ENCODE results near the gene PDZD2.

The PDZD2 gene

DNA sequence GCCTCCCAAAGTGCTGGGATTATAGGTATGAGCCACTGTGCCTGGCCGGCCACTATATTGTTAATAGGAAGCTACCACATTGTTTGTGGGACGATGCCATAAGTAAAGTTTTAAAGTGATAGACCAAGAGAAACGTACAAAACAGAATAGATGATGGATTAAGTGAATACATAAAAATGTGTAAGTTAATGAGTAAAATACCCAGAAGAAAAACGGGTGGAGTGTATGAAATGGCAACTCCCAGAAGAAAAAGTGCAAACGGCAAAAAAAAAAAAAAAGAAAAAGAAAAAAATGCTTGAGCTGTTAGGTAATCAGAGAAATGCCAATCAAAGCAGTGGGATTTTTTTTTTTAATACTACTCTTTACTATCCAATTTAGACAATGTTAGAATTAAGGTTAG is 246.0 kb downstream of the PDZD2 start:
- DNase-seq (ENCODE audit: low read depth): no peak

DNA sequence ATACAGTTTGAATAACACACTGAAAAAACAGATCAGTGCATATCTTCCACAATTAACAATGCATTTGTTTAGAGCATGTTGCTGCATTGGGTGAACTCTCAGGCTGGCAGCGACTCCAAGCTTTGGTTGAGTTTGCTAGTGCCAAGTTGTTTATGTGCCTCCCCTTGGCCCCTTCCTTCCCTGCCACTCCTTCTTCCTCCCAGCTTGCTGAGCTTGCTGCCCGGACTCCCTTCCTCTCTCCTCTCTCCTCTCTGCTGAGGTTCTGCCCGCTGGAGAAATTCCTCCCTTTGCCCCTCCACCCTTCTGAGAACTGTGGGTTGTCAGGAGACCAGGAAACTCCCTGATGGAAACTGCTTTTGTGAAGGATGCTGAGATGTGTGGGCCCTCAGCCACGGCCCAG is 247.3 kb downstream of the PDZD2 start:
- no peak for DNase-seq (ENCODE audit: low read depth)

DNA sequence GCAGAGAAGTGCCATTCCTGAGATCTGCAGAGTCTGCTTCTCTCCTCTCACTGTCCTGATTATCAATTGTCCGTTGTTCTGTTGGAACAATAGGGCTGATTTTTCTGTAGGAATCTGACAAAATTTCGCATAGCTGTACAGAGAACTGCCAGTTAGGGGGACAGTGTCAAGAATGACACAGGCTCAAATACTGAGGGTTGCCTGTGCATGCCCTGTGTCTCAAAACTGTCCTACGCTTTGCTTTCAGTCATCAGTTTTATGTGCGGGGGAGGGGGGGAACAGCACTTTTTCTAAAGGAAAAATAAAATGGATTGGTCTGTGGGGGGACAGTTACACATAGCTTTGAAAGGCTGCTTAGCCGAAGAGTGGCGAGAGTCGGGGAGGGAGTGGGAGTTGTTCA is 248.6 kb downstream of the PDZD2 start:
- DNase-seq (ENCODE audit: low read depth): no peak

DNA sequence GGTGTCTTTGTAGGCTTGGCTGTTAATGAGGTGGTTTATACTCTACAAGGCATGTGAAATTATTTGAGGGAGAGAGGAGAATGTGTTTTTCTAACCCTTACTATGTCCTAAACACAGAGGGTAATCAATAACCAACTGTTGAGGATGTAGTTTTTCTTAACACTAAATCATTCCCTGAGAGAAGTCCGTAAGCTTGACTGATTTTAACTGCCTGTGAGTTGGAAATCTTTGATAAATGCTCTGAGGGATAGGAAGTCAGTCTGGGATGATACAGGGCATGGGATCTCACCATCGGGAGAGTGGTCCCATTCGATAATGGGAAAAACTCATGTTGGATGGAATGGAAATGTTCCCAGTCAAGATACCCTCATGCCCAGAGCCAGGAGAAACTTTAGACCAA is 249.6 kb downstream of the PDZD2 start:
- DNase-seq (ENCODE audit: low read depth): no peak

DNA sequence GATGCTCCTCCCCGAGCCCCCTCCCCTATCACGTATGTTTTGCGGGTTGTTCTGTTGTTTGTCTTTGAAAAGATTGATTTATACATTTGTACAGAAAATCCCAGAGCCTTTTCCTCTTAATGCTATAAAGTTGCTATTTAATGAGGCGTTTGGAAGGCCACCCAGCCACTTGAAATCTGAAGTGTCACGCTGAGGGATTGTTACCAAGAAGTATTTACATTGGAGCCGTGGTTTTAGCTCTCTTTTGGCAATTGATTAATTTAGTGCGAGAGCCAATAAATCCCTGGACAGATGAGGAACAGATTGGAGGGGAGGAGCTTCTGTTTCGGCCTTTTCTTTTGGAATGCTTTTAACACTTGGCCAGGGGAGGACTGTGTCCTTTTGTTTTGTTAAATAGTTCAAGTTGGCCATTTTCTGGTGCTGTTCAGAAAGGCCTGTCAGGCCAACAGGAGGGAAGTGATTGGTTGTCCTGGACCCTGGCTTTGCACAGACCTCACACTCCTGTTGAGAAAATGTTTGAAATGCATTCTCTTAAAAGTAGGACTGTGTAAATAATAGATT is 250.2 kb downstream of the PDZD2 start:
- DNase-seq (ENCODE audit: low read depth): no peak

DNA sequence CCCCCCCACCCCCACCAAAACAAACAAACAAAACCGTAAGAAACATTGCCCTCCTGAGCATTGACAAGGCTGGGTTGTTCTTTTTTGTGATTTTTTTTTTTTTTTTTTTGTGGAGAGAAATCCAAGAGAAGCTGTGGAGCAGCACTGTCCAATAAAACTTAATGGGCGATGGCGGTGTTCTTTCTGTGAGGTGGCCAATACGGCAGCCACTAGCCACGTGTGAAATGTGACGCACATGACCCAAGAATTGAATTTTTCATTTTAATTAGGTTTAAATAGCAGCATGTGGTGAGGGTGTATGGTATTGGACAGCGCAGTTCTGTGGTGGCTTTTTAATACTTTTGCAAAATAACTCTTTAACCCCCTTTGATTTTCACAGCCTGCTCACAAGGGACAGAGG is 251.1 kb downstream of the PDZD2 start:
- no peak for DNase-seq (ENCODE audit: low read depth)

DNA sequence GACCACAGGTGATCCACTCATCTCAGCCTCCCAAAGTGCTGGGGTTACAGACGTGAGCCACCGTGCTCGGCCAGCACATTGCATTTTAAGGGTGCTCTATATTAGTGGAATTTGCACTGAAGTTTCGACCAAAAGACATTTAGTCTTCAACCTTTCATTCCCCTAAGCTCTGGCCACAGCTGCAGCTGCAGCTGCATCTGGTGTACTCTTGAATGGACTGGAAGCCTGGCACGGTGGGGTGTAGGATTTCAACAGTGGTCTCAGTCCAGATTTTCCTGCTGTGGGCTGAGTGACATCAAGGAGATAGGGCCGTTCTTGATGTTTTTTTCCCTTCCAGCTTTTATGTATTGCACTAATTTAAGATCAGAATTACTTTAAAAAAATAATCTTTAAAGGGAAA is 255.2 kb downstream of the PDZD2 start:
- DNase-seq (ENCODE audit: low read depth): no peak

DNA sequence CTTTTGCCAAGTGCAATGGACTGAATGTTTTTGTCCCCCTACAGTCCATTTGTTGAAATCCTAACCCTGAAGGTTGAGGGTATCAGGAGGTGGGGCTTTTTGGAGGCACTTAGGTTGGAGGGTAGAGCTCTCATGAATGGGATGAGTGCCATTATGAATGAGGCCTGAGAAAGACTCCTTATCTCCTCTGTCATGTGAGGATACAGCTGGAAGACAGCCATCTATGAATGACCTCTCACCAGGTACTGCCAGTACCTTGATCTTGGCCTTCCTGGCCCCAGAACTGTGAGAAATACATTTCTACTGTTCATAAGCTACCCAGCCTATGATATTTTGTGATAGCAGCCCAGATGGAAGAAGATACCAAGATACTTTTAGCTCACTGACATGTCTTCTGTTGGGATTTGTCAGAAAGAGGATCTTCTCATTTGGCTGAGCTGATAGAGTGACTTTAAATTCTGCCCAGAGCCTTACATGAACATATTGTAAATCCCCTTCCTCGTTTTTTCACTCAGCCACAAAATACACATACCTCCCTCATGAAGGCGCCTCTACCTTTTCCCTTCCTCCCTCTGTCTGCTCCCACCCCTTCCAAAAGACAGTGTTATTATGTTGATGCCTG is 256.4 kb downstream of the PDZD2 start:
- no peak for DNase-seq (ENCODE audit: low read depth)

DNA sequence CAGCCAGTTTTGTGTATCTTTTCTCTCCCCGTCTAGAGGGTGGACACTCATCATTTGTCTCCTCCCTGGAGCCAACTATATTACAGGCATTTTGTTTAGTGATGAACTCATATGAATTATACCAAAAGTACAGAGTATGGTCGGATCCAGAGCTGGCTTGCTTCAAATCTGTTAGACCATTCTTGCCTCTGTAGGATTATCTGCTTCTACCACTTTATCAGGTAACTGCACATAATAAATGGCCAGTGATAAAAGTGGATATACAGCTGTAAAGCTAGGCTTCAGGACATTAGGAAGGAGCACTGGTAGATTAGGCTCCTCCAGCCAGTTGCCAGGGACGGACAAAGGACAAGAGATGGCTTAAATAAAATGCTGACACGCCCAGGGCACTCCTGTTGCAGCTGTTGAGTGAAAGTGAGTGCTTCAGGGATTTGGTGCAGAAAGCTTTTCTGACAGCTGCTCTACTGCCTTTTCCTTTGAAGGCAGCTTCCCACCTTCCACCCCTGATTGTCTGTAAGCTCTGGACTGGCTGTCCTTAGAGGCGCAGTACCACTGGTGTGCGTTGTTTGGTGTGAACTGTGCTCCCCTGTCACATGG is 259.2 kb downstream of the PDZD2 start:
- DNase-seq (ENCODE audit: low read depth): no peak

DNA sequence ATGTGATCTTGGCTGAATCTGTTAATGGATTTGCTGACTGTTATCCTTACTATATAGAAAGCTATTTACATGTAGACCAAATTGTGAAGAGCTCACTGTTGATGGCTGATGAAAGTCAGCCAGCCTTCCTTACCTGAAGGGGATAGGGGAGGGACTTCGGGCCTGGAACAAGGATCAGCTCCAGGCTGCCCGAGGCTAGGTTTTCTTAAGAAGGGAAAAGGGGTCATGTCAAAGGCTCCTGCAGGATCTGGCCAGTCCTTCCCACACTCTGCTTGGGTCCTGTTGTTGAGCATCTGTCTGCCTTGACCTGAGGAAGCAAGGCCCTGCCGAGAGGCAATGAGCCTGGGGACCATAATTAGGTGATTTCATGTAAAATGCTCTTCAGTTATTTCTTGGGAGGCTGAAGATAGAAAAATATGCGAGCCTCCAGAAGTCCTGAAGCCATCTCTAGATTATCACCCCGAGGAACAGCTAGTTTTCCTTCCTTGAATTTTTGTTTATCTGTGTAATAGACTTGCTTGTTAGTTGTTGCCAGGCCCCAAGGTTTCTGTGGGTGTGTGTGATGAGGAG is 261.4 kb downstream of the PDZD2 start:
- DNase-seq (ENCODE audit: low read depth): no peak

DNA sequence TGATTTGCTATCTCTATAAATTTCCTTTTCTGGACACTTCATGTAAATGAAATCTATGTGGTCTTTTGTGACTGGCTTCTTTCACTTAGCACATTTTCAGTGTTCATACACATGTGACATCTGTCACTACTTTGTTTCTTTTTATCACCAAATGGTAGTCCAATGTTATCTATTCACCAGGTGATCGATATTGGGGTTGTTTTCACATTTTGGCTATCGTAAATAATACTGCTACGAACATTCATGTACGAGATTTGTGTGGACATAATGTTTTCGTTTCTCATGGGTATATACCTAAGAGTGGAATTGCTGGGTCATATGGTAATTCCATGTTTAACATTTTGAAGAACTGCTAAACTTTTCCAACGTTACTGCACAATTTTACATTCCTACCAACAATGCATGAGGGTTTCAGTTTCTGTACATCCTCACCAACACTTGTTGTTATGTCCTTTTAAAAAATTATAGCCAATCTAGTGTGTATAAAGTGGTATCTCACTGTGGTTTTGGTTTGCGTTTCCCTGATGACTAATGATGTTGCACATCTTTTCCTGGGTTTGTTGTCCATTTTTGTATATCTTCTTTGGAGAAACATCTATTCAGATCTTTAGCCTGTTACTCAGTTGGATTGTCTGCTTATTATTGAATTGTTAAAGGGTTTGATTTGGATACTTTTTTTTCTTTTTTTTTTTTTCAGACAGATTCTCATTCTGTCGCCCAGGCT is 263.0 kb downstream of the PDZD2 start:
- DNase-seq (ENCODE audit: low read depth): no peak

DNA sequence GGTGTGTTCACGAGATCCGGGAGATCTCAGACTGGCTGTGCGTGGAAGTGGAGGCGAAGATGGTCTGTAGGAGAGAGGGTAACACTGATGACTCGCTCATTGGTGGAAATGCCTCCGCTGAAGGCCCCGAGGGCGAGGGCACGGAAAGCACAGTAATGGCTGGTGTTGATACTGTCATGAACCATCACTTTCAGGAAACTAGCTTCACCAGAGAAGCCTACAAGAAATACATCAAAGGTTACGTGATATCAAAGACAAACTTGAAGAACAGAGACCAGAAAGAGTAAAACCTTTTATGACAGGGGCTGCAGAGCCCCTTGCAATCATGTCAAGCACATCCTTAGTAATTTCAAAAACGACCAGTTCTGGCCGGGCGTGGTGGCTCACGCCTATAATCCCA is 269.5 kb downstream of the PDZD2 start:
- no peak for DNase-seq (ENCODE audit: low read depth)

DNA sequence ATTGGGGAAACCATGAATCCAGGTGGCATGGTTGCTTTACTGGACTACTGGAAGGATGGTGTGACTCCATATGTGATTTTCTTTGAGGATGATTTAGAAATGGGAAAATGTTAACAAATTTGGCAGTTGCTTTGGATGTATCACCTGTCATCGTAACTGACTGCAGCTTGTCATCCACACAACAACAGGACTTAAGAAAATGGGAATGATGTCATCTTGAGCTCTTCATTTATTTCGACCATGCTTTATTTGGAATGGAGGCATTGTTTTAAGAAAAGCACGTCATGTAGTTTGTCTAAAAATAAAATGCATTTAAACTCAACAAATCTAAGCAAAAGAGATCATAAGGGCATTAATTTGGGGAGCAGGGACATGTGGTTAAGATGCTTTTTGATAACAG is 270.1 kb downstream of the PDZD2 start:
- no peak for DNase-seq (ENCODE audit: low read depth)

DNA sequence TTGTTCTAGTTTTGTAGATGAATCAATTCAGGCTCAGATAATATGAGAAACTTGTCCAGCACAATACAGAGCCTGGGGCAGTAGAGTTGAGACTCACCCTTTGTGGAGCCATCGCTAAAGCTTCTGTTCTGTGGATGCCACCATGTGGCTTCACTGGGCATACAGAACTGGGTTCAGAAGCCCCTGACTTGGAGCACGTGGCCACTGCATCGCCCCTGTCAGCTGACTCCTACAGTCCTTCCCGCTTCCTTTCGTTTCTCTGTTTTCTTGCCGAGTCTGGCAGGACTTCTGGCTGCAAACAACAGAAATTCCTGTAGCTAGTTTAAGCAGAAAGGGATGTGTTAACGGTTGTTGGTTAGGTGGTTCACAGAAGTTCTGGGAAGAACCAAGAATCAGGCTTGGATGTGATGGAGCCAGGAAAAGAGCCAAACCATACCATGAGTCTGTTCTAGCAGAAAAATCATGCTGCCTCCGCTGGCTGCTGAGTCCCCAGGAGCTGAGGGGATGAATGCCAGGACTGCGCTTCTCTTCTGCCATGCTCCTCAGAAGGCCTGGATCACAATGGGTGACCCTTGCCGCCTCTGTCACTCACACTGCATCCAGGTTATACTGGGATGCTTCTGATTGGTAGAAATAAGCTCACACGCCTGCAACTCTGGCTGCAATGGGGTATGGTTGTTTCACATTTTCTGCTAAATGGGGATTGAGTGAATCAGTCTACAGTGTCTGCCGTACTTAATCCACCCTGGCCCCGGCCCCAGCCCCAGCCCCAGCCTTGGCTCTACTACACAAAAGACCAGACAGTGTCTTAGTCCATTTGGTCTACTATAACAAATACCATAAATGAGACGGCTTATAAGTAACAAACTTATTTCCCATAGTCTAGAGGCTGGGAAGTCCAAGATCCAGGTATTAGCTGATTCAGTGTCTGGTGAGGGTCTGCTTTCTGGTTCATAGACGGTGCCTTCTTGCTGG is 272.6 kb downstream of the PDZD2 start:
- no peak for DNase-seq (ENCODE audit: low read depth)

DNA sequence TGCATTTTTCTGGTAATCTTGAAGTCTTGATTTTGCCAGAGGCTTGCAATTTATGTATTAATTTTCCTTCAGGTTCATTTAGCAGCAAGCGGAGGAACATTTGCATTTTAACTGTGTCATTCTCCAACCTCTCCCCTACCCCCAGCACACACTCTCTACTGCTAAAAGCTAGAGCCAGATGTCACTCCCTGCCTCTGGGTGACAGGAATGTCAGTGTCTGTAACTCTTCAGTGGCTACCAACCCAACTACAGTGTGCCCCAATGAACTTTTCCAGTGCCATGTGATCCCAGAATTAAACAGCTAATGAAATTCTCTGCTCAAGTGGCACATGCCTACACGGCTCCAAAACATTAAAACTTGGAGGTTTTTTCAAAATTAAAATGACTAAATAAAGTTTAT is 274.9 kb downstream of the PDZD2 start:
- DNase-seq (ENCODE audit: low read depth): no peak

DNA sequence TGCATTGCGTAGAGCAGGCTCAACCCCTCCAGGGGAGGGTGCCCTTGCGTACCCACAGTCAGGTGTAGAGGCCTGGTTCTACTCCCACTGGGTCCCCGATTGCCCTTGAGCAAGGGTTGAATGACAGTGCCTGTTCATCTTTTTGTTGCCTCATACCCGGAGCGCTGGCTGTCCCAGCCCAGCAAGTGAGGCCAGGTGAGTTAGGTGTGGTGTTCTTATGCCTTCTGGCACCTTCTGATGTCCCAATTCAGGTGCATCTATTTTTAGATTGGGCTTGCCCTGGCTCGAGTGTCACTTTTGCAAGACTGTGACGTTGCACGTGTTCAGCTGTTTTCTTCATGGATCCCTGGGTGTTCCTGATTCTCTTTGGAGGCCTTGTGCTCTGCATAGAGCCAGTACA is 277.4 kb downstream of the PDZD2 start:
- DNase-seq (ENCODE audit: low read depth): no peak

DNA sequence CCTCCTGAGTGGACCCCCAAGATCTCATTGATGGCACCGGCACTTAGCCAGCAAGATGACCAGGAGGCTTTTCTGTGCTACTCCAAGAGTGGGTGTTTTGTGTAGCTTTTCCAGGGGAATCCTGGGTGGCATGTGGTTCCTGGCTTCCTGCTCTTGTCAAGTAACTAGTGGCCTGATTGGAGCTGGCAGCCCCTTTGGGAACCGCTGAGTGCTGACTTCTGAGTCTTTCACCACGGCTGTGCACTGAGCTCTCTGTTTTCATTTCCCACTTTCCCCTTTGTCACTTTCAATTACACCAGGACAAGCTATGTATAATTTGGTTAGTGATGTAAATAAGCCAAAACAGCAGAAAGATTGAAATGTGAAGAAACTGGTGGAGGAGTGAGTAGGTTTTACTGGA is 279.8 kb downstream of the PDZD2 start:
- DNase-seq (ENCODE audit: low read depth): no peak

DNA sequence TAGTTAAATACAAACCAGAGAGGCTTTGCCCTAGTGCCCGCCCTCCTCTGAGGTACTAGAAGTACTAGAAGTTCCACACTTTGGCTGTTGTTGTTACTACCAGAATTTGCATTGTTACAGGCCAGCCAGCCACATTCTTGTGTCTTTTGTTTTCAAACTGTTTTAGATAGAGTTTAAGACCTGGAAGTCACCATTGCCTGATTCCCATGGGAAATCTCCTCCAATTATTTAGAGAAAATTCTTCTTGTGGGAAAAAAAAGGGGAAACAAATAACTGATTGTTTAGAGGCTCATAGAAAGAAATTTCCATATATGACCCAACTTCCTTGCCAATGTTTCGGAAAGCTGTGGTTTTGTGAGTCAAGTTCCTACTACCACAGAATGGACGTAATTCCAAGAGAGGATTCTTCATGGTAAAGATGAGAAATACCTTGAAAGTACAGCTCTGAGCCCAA is 282.9 kb downstream of the PDZD2 start:
- no peak for DNase-seq (ENCODE audit: low read depth)

DNA sequence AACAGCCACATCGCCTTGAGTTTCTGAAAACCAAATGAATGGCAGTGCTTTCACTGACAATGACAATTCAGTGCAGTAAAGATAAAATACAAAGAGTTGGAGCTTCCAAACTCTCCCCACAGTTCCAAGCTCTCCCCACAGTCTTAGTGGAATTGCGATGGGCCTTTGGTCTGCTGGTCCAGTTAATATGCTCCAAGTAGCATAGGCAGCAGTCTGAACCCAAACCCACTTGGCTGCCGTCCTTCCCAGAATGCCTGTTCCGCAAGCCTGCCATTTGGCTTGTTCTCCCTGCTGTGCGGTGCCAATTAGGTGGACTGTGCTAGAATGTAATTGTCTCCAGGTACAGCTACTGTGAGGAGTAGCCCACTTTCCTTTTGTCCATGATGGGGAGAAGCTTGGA is 285.1 kb downstream of the PDZD2 start:
- no peak for DNase-seq (ENCODE audit: low read depth)

DNA sequence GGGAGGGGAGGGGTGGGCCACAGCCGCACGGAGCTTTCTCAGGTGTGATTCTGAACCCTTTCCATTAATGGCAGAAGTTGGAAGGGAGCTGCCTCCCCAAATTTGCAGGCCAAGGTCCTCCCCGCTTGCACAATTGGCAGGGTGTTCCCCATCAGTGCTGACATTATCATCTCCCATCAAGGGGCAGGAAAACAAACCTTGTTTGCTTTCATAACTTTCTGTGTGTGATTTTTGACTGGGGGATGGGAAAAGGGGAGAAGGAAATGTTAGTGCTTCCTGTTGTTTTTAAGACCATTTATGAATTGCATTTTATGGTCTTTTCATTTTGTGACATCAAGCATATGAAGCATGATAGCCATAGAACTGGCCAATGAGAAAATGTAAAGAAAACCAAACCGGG is 292.9 kb downstream of the PDZD2 start:
- no peak for DNase-seq (ENCODE audit: low read depth)

DNA sequence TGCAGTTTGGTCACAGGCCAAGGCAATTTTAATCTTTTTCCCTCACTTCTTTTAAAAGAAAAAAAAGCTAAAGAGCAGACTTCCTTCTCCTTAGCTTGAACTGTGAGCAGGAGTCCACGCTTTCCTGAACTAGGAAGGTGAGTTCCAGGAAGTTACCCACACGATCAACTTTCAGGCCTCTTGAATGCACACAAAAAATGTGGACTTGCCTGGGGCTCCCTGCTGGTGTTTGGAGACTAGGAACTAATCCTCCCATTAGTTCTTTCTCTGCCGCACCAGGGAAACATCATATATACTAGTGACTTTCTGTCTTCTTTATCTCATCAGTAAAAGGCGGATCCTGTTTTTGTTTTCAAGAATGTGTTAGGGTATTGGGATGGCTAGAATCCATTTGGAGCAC is 295.2 kb downstream of the PDZD2 start:
- no peak for DNase-seq (ENCODE audit: low read depth)
